ENCODE measurements around the gene MYO18A.

MYO18A gene

GRCh38 chr17:29080965-29081364 lies 99.2 kb downstream of the MYO18A start:
- Histone ChIP-seq H4K8ac (ENCODE audit: low read length) (no peak overlapping the region), H2BK120ac (ENCODE audit: low read depth, low read length) (no peak overlapping the region), H4K91ac (ENCODE audit: low read length) (no peak overlapping the region), H2BK5ac (ENCODE audit: low read depth, low read length, poor library complexity, severe bottlenecking) (no peak overlapping the region), H3K79me1 (replicated peaks; ENCODE audit: low read length, poor library complexity, severe bottlenecking) (no peaks in the 10 kb centered on the region), H2AFZ (ENCODE audit: low read depth, low read length) (no peak overlapping the region), H3K27ac (ENCODE audit: low read length, poor library complexity, severe bottlenecking) (no peak overlapping the region), H3K4me1 (ENCODE audit: control insufficient read depth, insufficient read depth, low read depth, low read length) (peaks cover 32% of the 10 kb centered on the region), H3K4me3 (ENCODE audit: insufficient read depth in 1 of 2, low read depth in 1 of 2, low read length in 2 of 2) (no peak overlapping the region), H3K4ac (ENCODE audit: low read depth in 1 of 2, low read length in 2 of 2) (no peak overlapping the region), H2BK15ac (ENCODE audit: low read depth, poor library complexity, severe bottlenecking) (no peak overlapping the region), H3K18ac (ENCODE audit: low read depth in 1 of 2, low read length in 2 of 2) (no peak overlapping the region), H2BK12ac (ENCODE audit: low read length in 2 of 2) (no peak overlapping the region), H3K36me3 (ENCODE audit: control insufficient read depth in 1 of 2, insufficient read depth in 2 of 2, low read depth in 1 of 2, low read length in 2 of 2) (peaks cover 79 to 90% of the 10 kb centered on the region in 2 experiments), H3K14ac (ENCODE audit: low read length in 2 of 2) (no peak overlapping the region), H3K4me2 (ENCODE audit: low read length, poor library complexity, severe bottlenecking) (no peak overlapping the region), H2AK5ac (ENCODE audit: low read length, severe bottlenecking) (no peak overlapping the region), H3K23ac (ENCODE audit: low read length in 2 of 2) (no peak overlapping the region), H3K9ac (ENCODE audit: low read length) (no peak overlapping the region), H3K9me3 (ENCODE audit: control insufficient read depth, low read length) (no peaks in the 10 kb centered on the region), H3K27me3 (ENCODE audit: control insufficient read depth in 1 of 2, insufficient read depth in 1 of 2, low read length in 2 of 2) (no peaks in the 10 kb centered on the region)
- 89% methylated on average over 12 of the region's 14 CpGs for WGBS
- no peak for DNase-seq

GRCh38 chr17:29080323-29080722 lies 99.9 kb downstream of the MYO18A start:
- no peak overlapping the region for H2AFZ ChIP-seq (ENCODE audit: low read depth, low read length)
- H3K79me1 ChIP-seq (replicated peaks; ENCODE audit: low read length, poor library complexity, severe bottlenecking) = no peaks in the 10 kb centered on the region
- no peak overlapping the region for H3K23ac ChIP-seq (ENCODE audit: low read length in 2 of 2)
- H3K4me2 ChIP-seq (ENCODE audit: low read length, poor library complexity, severe bottlenecking) = no peak overlapping the region
- H2BK120ac ChIP-seq (ENCODE audit: low read depth, low read length) = no peak overlapping the region
- no peak overlapping the region for H4K91ac ChIP-seq (ENCODE audit: low read length)
- no peak overlapping the region for H3K18ac ChIP-seq (ENCODE audit: low read depth in 1 of 2, low read length in 2 of 2)
- peaks cover 0 to under 1% of the 10 kb centered on the region in 2 experiments for H3K27me3 ChIP-seq (ENCODE audit: control insufficient read depth in 1 of 2, insufficient read depth in 1 of 2, low read length in 2 of 2)
- peaks cover 78 to 83% of the 10 kb centered on the region in 2 experiments for H3K36me3 ChIP-seq (ENCODE audit: control insufficient read depth in 1 of 2, insufficient read depth in 2 of 2, low read depth in 1 of 2, low read length in 2 of 2)
- H4K8ac ChIP-seq (ENCODE audit: low read length) = no peak overlapping the region
- no peak overlapping the region for H3K9ac ChIP-seq (ENCODE audit: low read length)
- no peaks in the 10 kb centered on the region for H3K9me3 ChIP-seq (ENCODE audit: control insufficient read depth, low read length)
- H3K14ac ChIP-seq (ENCODE audit: low read length in 2 of 2) = no peak overlapping the region
- no peak overlapping the region for H2BK12ac ChIP-seq (ENCODE audit: low read length in 2 of 2)
- H2BK5ac ChIP-seq (ENCODE audit: low read depth, low read length, poor library complexity, severe bottlenecking) = no peak overlapping the region
- WGBS = 98% methylated on average over 33 of the region's 33 CpGs
- no peak for DNase-seq
- H3K4ac ChIP-seq (ENCODE audit: low read depth in 1 of 2, low read length in 2 of 2) = no peak overlapping the region
- H2AK5ac ChIP-seq (ENCODE audit: low read length, severe bottlenecking) = no peak overlapping the region
- H2BK15ac ChIP-seq (ENCODE audit: low read depth, poor library complexity, severe bottlenecking) = no peak overlapping the region
- peaks cover 28% of the 10 kb centered on the region for H3K4me1 ChIP-seq (ENCODE audit: control insufficient read depth, insufficient read depth, low read depth, low read length)
- no peak overlapping the region for H3K27ac ChIP-seq (ENCODE audit: low read length, poor library complexity, severe bottlenecking)
- H3K4me3 ChIP-seq (ENCODE audit: insufficient read depth in 1 of 2, low read depth in 1 of 2, low read length in 2 of 2) = no peak overlapping the region

- Histone ChIP-seq H2AFZ (ENCODE audit: low read depth, low read length) (no peak overlapping the region), H3K4me3 (ENCODE audit: insufficient read depth in 1 of 2, low read depth in 1 of 2, low read length in 2 of 2) (no peak overlapping the region)
- 92% methylated on average over 33 of the region's 33 CpGs for WGBS
Measured at GRCh38 chr17:29079887-29080286, 100.3 kb downstream of the MYO18A start.

GRCh38 chr17:29079433-29079832 lies 100.8 kb downstream of the MYO18A start:
- Histone ChIP-seq H2BK120ac (ENCODE audit: low read depth, low read length) (no peak overlapping the region), H3K9ac (ENCODE audit: low read length) (no peak overlapping the region), H2AK5ac (ENCODE audit: low read length, severe bottlenecking) (no peak overlapping the region), H3K18ac (ENCODE audit: low read depth in 1 of 2, low read length in 2 of 2) (no peak overlapping the region), H3K4me1 (ENCODE audit: control insufficient read depth, insufficient read depth, low read depth, low read length) (peaks cover 19% of the 10 kb centered on the region), H2AFZ (ENCODE audit: low read depth, low read length) (no peak overlapping the region), H3K23ac (ENCODE audit: low read length in 2 of 2) (no peak overlapping the region), H3K36me3 (ENCODE audit: control insufficient read depth in 1 of 2, insufficient read depth in 2 of 2, low read depth in 1 of 2, low read length in 2 of 2) (peaks cover 77 to 79% of the 10 kb centered on the region in 2 experiments), H3K27me3 (ENCODE audit: control insufficient read depth in 1 of 2, insufficient read depth in 1 of 2, low read length in 2 of 2) (peaks cover 0 to 4% of the 10 kb centered on the region in 2 experiments), H2BK12ac (ENCODE audit: low read length in 2 of 2) (no peak overlapping the region), H3K14ac (ENCODE audit: low read length in 2 of 2) (no peak overlapping the region), H4K8ac (ENCODE audit: low read length) (no peak overlapping the region), H3K4me2 (ENCODE audit: low read length, poor library complexity, severe bottlenecking) (no peak overlapping the region), H3K27ac (ENCODE audit: low read length, poor library complexity, severe bottlenecking) (no peak overlapping the region), H3K9me3 (ENCODE audit: control insufficient read depth, low read length) (no peaks in the 10 kb centered on the region), H4K91ac (ENCODE audit: low read length) (no peak overlapping the region), H3K4ac (ENCODE audit: low read depth in 1 of 2, low read length in 2 of 2) (no peak overlapping the region), H2BK5ac (ENCODE audit: low read depth, low read length, poor library complexity, severe bottlenecking) (no peak overlapping the region), H3K4me3 (ENCODE audit: insufficient read depth in 1 of 2, low read depth in 1 of 2, low read length in 2 of 2) (no peak overlapping the region), H2BK15ac (ENCODE audit: low read depth, poor library complexity, severe bottlenecking) (no peak overlapping the region), H3K79me1 (replicated peaks; ENCODE audit: low read length, poor library complexity, severe bottlenecking) (no peaks in the 10 kb centered on the region)
- DNase-seq = no peak
- WGBS = 94% methylated on average over 16 of the region's 16 CpGs

More at GRCh38 chr17:29079887-29080286, 100.3 kb downstream of the MYO18A start:
- no peak overlapping the region for H2AK5ac ChIP-seq (ENCODE audit: low read length, severe bottlenecking)
- peaks cover 0 to 4% of the 10 kb centered on the region in 2 experiments for H3K27me3 ChIP-seq (ENCODE audit: control insufficient read depth in 1 of 2, insufficient read depth in 1 of 2, low read length in 2 of 2)
- no peaks in the 10 kb centered on the region for H3K79me1 ChIP-seq (replicated peaks; ENCODE audit: low read length, poor library complexity, severe bottlenecking)
- H3K27ac ChIP-seq (ENCODE audit: low read length, poor library complexity, severe bottlenecking) = no peak overlapping the region
- no peak overlapping the region for H4K91ac ChIP-seq (ENCODE audit: low read length)
- H2BK120ac ChIP-seq (ENCODE audit: low read depth, low read length) = no peak overlapping the region
- no peak overlapping the region for H2BK12ac ChIP-seq (ENCODE audit: low read length in 2 of 2)
- DNase-seq = no peak
- H3K9ac ChIP-seq (ENCODE audit: low read length) = no peak overlapping the region
- no peaks in the 10 kb centered on the region for H3K9me3 ChIP-seq (ENCODE audit: control insufficient read depth, low read length)
- H3K4ac ChIP-seq (ENCODE audit: low read depth in 1 of 2, low read length in 2 of 2) = no peak overlapping the region
- no peak overlapping the region for H3K4me2 ChIP-seq (ENCODE audit: low read length, poor library complexity, severe bottlenecking)
- no peak overlapping the region for H4K8ac ChIP-seq (ENCODE audit: low read length)
- no peak overlapping the region for H2BK15ac ChIP-seq (ENCODE audit: low read depth, poor library complexity, severe bottlenecking)
- no peak overlapping the region for H3K14ac ChIP-seq (ENCODE audit: low read length in 2 of 2)
- peaks cover 24% of the 10 kb centered on the region for H3K4me1 ChIP-seq (ENCODE audit: control insufficient read depth, insufficient read depth, low read depth, low read length)
- no peak overlapping the region for H3K18ac ChIP-seq (ENCODE audit: low read depth in 1 of 2, low read length in 2 of 2)
- H3K36me3 ChIP-seq (ENCODE audit: control insufficient read depth in 1 of 2, insufficient read depth in 2 of 2, low read depth in 1 of 2, low read length in 2 of 2) = peaks cover 77 to 79% of the 10 kb centered on the region in 2 experiments
- no peak overlapping the region for H3K23ac ChIP-seq (ENCODE audit: low read length in 2 of 2)
- no peak overlapping the region for H2BK5ac ChIP-seq (ENCODE audit: low read depth, low read length, poor library complexity, severe bottlenecking)

Measured in mesenchymal stem cell (in vitro differentiated cells and primary cell).